ENCODE results near the gene RITA1. TPM values are rescaled to one million over a fixed set of nuclear protein-coding genes. Genes with fewer than 3 reads are reported as not detected.

The RITA1 gene
- total RNA-seq, 1 donor from 2014 or later: 26.6 TPM

DNA sequence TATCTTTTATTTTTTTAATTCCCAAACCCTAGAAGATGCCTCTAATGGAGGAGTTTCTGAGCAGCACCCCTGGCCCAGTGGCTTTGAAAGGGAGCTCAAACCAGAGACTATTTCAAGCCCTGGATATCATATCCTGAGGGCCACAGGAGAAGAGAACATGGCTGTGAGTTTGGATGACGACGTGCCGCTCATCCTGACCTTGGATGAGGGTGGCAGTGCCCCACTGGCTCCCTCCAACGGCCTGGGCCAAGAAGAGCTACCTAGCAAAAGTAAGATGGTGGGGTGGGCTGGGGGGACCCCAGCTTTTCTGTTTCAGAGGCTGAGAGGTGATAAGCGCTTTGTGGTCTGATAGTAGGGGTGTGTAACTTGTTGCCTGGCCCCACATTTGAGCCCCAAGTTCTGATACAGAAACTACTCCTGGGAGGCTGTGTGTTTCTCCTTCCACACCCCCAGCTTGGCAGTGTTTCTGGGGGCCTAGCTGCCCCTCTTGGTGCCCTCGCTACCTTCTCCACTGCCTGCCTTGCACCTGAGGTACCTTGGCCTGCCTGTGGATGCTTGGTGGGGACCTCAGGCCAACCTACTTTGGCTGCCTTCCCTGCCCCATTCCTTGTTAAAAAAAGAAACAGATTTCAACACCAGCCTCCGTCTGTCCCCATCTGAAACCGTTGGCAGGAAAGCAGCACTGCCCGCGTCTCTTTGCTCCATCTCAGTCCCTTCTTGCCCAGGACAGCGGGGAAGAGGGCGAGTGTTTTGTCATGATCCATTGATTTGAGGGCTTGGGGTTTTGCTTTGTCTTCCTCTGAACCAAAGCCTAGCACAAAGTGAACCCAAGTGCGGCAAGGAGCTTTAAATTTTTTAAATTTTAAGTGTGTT lies 41.4 kb downstream of the RITA1 start:
- no peak for DNase-seq (ENCODE audit: low read depth)
- no peak for TF ChIP-seq CTCF (conservative IDR thresholded peaks at IDR 0.05; ENCODE audit: low read depth, low read length)
- H3K4me3 ChIP-seq (ENCODE audit: low read depth, low read length): no peak overlapping the region

DNA sequence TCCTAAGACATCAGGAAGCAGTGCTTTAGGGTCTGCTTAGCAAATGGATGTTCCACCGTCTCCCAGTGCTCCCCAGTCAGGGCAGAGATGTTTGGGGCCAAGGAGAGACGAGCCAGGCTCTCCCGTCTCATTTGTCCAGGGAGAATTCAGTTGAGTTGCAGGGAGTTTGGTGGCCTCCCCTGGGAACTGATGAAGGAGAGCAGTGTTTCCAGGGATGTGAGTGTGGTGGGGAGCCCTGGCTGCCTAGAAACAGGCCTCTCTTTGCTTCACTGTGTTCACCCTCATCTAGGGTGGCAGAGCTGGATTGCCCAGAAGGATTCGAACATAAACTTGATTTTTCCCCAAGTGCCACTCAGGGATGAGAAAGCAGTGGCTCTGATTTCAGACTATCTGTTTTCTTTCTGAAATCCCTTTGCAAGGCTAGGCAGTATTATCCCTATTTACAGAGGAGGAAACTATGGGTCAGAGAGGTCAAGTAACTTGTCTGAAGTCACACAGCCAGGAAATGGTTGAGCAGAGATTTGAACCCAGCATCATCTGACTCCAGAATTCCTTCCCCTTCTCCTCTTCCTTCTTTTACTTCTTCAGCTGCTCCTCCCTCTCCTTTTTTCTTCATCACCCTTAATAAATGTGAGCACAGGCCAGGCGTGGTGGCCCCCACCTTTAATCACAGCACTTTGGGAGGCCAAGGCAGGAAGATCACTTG lies 42.3 kb downstream of the RITA1 start:
- no peak overlapping the region for H3K4me3 ChIP-seq (ENCODE audit: low read depth, low read length)
- DNase-seq (ENCODE audit: low read depth): no peak
- TF ChIP-seq CTCF (conservative IDR thresholded peaks at IDR 0.05; ENCODE audit: low read depth, low read length): no peak

DNA sequence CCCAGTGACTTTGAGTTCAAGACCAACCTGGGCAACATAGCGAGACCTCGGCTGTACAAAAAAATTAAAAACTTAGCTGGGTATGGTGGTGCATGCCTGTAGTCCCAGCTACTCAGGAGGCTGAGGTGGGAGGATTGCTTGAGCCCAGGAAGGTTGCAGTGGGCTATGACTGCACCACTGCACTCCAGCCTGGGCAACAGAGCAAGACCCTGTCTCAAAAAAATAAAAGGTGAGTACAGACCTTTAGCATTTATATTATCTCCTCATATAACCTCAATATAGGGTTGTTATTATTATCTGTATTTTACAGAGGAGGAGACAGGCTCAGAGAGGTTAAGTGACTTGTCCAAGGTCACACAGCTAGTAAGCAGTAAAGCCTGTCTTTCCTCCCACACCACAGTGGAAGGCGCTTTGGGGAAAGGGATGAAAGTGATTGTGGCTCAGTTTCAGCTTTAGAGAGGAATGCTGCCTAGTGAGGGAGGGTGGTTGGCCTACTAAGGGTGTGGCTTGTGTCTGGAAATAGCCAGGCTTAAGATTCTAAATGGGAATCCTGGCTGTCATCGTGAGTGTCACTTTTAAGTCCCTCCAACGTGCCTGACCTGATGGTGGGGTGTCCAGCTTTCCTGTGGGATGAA lies 43.0 kb downstream of the RITA1 start:
- no peak for DNase-seq (ENCODE audit: low read depth)
- TF ChIP-seq CTCF (conservative IDR thresholded peaks at IDR 0.05; ENCODE audit: low read depth, low read length): no peak
- H3K4me3 ChIP-seq (ENCODE audit: low read depth, low read length): no peak overlapping the region

GRCh38 chr12:113230315-113231234 lies 45.1 kb downstream of the RITA1 start:
- no peak for DNase-seq (ENCODE audit: low read depth)
- no peak overlapping the region for H3K4me3 ChIP-seq (ENCODE audit: low read depth, low read length)
- TF ChIP-seq CTCF (conservative IDR thresholded peaks at IDR 0.05; ENCODE audit: low read depth, low read length): no peak

DNA sequence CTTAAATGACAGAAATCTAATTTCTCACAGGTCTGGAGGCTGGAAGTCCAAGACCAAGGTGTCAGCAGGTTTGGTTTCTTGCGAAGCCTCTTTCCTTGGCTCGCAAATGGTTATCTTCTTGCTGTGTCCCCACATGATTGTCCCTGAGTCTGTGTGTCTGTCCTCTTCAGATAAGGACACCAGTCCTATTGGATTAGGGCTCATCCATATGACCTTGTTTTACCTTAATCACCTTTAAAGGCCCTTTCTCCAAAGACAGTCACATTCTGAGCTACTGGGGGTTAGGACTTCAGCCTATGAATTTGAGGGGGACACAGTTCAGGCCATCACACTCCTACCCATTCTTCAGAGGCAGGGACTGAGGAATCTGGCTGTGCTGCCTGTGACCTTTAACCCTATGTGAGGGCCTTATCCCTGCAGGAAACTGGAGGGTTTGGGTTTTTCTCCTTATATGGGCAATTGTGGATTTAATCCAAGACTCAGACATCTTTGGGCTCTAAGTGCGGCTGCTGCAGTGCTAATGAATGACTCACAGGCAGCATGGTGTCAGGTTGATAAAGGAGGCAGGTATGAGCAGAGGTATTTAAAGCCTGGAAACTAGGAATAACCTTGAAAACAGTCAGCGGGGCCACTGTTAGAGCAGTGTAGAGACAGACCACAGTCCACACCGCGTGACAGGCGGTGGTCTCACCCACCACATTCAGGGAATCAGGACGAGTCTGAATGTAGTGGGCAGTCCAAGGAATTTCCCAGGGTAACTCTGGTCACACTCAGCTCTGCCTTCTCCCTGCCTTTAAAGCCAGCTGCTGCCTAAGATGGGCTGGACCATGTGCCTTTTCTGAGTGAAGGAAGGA lies 45.9 kb downstream of the RITA1 start:
- H3K4me3 ChIP-seq (ENCODE audit: low read depth, low read length): no peak overlapping the region
- DNase-seq (ENCODE audit: low read depth): peak; percentile 88
- no peak for TF ChIP-seq CTCF (conservative IDR thresholded peaks at IDR 0.05; ENCODE audit: low read depth, low read length)

Data from epithelial cell of proximal tubule (primary cell).